Measurements from ENCODE around the gene KRT23.
A peak's percentile ranks its signal among the peaks of the same experiment; 100 is the strongest.

KRT23 gene

GRCh38 chr17:40905370-40905769, 32.1 kb downstream of the KRT23 start:
- DNase-seq = no peak

GRCh38 chr17:40903129-40903847, 34.2 kb downstream of the KRT23 start:
- DNase-seq = peak; percentile 22

- no peak for DNase-seq
Observed at GRCh38 chr17:40902498-40902897, 34.9 kb downstream of the KRT23 start.

- DNase-seq = peak; percentile 64
Observed at GRCh38 chr17:40901981-40902474, 35.4 kb downstream of the KRT23 start.

GRCh38 chr17:40900809-40901356, 36.6 kb downstream of the KRT23 start:
- no peak for DNase-seq

- no peak for DNase-seq
Observed at GRCh38 chr17:40896916-40897455, 40.5 kb downstream of the KRT23 start.

- DNase-seq = no peak
Observed at GRCh38 chr17:40895106-40895730, 42.2 kb downstream of the KRT23 start.

- no peak for DNase-seq
Observed at GRCh38 chr17:40888196-40888720, 49.2 kb downstream of the KRT23 start.

GRCh38 chr17:40886090-40886489, 51.4 kb downstream of the KRT23 start:
- DNase-seq = no peak

GRCh38 chr17:40884708-40885512, 52.5 kb downstream of the KRT23 start, which contains the start of gene KRT20:
TSS of gene KRT20 (minus strand) at chr17:40885242. CDS start at chr17:40885185, 57 bp downstream.
- DNase-seq = no peak

- no peak for DNase-seq
Observed at GRCh38 chr17:40883626-40884334, 53.7 kb downstream of the KRT23 start.

- DNase-seq = no peak
Observed at GRCh38 chr17:40883031-40883430, 54.4 kb downstream of the KRT23 start.

GRCh38 chr17:40879026-40879425, 58.4 kb downstream of the KRT23 start:
- no peak for DNase-seq

GRCh38 chr17:40878044-40878443, 59.4 kb downstream of the KRT23 start:
- no peak for DNase-seq

GRCh38 chr17:40873801-40874200, 63.6 kb downstream of the KRT23 start:
- no peak for DNase-seq

- no peak for DNase-seq
Observed at GRCh38 chr17:40873255-40873654, 64.2 kb downstream of the KRT23 start.

Measured in NCI-H510A treated with DMSO at 0.1 percent for 48 hours (cell line).